Activated CD4-positive, alpha-beta T cell treated with anti-CD3 and anti-CD28 coated beads, Interleukin-2, amount 10 ng/mL, durations not matched to agents 24 days and 14 days (primary cell): ENCODE results near the gene RIPPLY2. TPM values are rescaled to one million over a fixed set of nuclear protein-coding genes. Genes with fewer than 3 reads are reported as not detected.
"Not testable (repeated sequence)": the region's sequence is repeated elsewhere in the genome, so short reads cannot be mapped to it uniquely, and the experiment has no call there.

Experiments
- DNase-seq: peaks from one replicate; pipeline ENCODE4 v3.0.0; 2022
- H3K27ac Mint-ChIP-seq: one replicate; pipeline ENCODE4 v1.8.0; 2022; ENCODE audit warnings: mild to moderate bottlenecking, mixed read lengths
- H3K27me3 Mint-ChIP-seq: one replicate; pipeline ENCODE4 v1.8.0; 2022; ENCODE audit warnings: mixed read lengths
- H3K36me3 Mint-ChIP-seq: one replicate; pipeline ENCODE4 v1.8.0; 2022; ENCODE audit warnings: low read depth, mild to moderate bottlenecking, mixed read lengths
- H3K4me1 Mint-ChIP-seq: one replicate; pipeline ENCODE4 v1.8.0; 2021; ENCODE audit warnings: mixed read lengths
- H3K4me3 Mint-ChIP-seq: one replicate; pipeline ENCODE4 v1.8.0; 2022; ENCODE audit warnings: mild to moderate bottlenecking, moderate library complexity, mixed read lengths
- H3K9me3 Mint-ChIP-seq: one replicate; pipeline ENCODE4 v1.8.0; 2021; ENCODE audit warnings: mixed read lengths
- intact Hi-C: fragments of 100-400 bp; cut with micrococcal nuclease; formaldehyde crosslinking; loops from one replicate; pipeline ENCODE4 v1.15.1; 2023
- total RNA-seq: library from RNA; stranded (reverse); gene quantifications from 2 replicates; pipeline ENCODE4 v1.2.3, GENCODE V29; 2022

The RIPPLY2 gene
- not detected in 2 replicates for total RNA-seq

- H3K36me3 Mint-ChIP-seq, result no peaks in the 10 kb centered on the region
- H3K4me1 Mint-ChIP-seq, result peaks cover 5% of the 10 kb centered on the region
- H3K4me3 Mint-ChIP-seq, result peak within 1 kb of the TSS; percentile 57
- H3K9me3 Mint-ChIP-seq, result no peaks in the 10 kb centered on the region
- DNase-seq, result no peak
- intact Hi-C loops, result loop anchor here (10.0 kb wide), 1 partner anchor 911 kb away; the partner anchor contains the start of gene TBX18
- H3K27ac Mint-ChIP-seq, result no peak within 1 kb of the TSS
- H3K27me3 Mint-ChIP-seq, result peaks cover 52% of the 10 kb centered on the region
These were observed at the start of gene RIPPLY2 for GRCh38 chr6:83853178-83854000. TSS of gene RIPPLY2 (plus strand) at chr6:83853360. CDS start at chr6:83853417, 57 bp downstream.

- H3K27me3 Mint-ChIP-seq, intact Hi-C loops, H3K4me3 Mint-ChIP-seq: not testable (repeated sequence)
These were observed 49.7 kb upstream of the RIPPLY2 start for GRCh38 chr6:83803492-83803891.

GRCh38 chr6:83804886-83805285 lies 48.3 kb upstream of the RIPPLY2 start:
- DNase-seq, result no peak
- no peaks in the 10 kb centered on the region for H3K4me1 Mint-ChIP-seq
- H3K27me3 Mint-ChIP-seq, result no peaks in the 10 kb centered on the region
- H3K4me3 Mint-ChIP-seq, result no peak overlapping the region
- intact Hi-C loops, result no loop called here
- no peaks in the 10 kb centered on the region for H3K36me3 Mint-ChIP-seq
- H3K27ac Mint-ChIP-seq, result no peak overlapping the region
- no peaks in the 10 kb centered on the region for H3K9me3 Mint-ChIP-seq

More at GRCh38 chr6:83803492-83803891, 49.7 kb upstream of the RIPPLY2 start:
- not testable (repeated sequence) for DNase-seq, H3K27ac Mint-ChIP-seq, H3K9me3 Mint-ChIP-seq, H3K36me3 Mint-ChIP-seq, H3K4me1 Mint-ChIP-seq

DNA sequence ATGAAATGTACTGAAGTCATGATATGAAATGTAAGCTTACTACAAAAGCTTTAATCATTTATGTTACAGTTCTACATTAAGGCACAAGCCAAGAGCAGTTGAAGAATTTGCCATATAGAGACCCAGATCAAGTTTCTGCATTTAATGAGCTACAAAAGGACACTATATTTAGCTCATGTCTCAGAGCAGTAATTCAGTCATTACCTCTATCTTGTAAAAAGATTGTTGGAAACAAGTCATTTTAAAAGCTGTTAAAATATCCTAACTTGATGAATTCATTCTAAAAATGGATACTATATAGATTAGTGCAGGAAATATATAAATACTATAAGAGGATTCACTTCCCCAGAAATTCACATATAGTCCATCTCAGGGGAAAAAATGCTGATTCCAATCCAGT lies 45.2 kb upstream of the RIPPLY2 start:
- DNase-seq, result no peak
- no peaks in the 10 kb centered on the region for H3K9me3 Mint-ChIP-seq
- H3K27me3 Mint-ChIP-seq, result no peaks in the 10 kb centered on the region
- H3K4me3 Mint-ChIP-seq, result no peak overlapping the region
- H3K27ac Mint-ChIP-seq, result no peak overlapping the region
- no peaks in the 10 kb centered on the region for H3K36me3 Mint-ChIP-seq
- intact Hi-C loops, result no loop called here
- no peaks in the 10 kb centered on the region for H3K4me1 Mint-ChIP-seq

GRCh38 chr6:83808926-83809325 lies 44.2 kb upstream of the RIPPLY2 start:
- Mint-ChIP-seq H3K4me3 (no peak overlapping the region), H3K4me1 (no peaks in the 10 kb centered on the region), H3K9me3 (no peaks in the 10 kb centered on the region), H3K27me3 (no peaks in the 10 kb centered on the region), H3K36me3 (no peaks in the 10 kb centered on the region), H3K27ac (no peak overlapping the region)
- intact Hi-C loops, result no loop called here
- no peak for DNase-seq

GRCh38 chr6:83812595-83812994 lies 40.6 kb upstream of the RIPPLY2 start:
- H3K27me3 Mint-ChIP-seq, result no peaks in the 10 kb centered on the region
- no peak overlapping the region for H3K27ac Mint-ChIP-seq
- no peak for DNase-seq
- no peaks in the 10 kb centered on the region for H3K36me3 Mint-ChIP-seq
- H3K4me3 Mint-ChIP-seq, result no peak overlapping the region
- intact Hi-C loops, result no loop called here
- no peaks in the 10 kb centered on the region for H3K9me3 Mint-ChIP-seq
- no peaks in the 10 kb centered on the region for H3K4me1 Mint-ChIP-seq

DNA sequence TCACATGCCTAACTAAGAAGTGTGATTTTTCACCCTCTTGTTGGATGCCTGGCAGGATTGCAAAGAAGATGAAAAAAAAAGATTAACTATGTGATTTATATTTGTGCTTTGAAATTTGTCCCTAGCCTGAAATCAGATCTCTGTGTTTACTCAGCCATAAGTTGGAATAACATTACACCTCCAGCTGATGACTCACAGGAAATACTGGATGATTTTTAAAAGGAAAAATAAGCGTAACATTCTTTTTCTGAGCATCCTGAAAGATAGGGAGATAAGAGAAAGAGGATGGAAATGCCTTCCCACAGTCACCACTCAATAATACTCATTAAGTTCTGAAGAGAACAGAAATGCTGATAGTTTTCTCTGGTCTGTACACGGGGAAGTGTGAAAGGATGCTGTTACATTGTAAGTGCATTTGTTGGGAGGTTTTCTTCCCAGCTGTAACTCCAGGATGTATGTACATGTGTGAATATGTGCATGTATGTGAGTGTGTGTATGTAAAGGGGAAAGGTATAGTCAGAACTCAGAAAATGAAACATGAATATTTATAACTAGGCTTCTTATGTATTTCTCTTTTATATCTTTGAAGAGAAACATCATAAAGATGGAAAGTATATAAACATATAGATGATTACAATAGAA lies 37.4 kb upstream of the RIPPLY2 start:
- no peaks in the 10 kb centered on the region for H3K4me1 Mint-ChIP-seq
- no peak overlapping the region for H3K27ac Mint-ChIP-seq
- intact Hi-C loops, result no loop called here
- no peak for DNase-seq
- no peak overlapping the region for H3K4me3 Mint-ChIP-seq
- no peaks in the 10 kb centered on the region for H3K36me3 Mint-ChIP-seq
- no peaks in the 10 kb centered on the region for H3K9me3 Mint-ChIP-seq
- no peaks in the 10 kb centered on the region for H3K27me3 Mint-ChIP-seq

GRCh38 chr6:83822629-83823169 lies 30.5 kb upstream of the RIPPLY2 start:
- no peaks in the 10 kb centered on the region for H3K9me3 Mint-ChIP-seq
- H3K27ac Mint-ChIP-seq, result no peak overlapping the region
- H3K27me3 Mint-ChIP-seq, result peaks cover 2% of the 10 kb centered on the region
- no peaks in the 10 kb centered on the region for H3K36me3 Mint-ChIP-seq
- no peak for DNase-seq
- H3K4me1 Mint-ChIP-seq, result no peaks in the 10 kb centered on the region
- intact Hi-C loops, result no loop called here
- H3K4me3 Mint-ChIP-seq, result no peak overlapping the region

DNA sequence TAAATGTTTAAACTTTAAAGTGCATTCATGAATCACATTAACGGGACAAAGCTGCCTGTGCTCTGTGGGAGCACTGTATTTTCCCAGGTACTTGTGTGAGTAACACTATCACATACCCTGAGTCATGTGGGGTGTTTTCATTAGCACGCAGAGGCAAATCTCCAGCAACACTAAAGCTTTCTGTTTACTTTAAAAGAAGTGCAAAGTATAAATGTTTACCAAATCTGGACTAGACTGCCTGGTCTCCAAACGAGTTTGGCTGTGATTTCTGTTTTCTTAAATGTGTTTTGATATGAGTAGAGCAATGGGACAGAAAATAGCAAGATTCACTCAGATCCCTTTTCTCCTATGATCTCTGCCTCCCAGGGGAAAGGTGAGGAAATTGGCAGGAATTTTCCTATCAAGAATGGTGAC lies 28.8 kb upstream of the RIPPLY2 start:
- H3K9me3 Mint-ChIP-seq, result no peaks in the 10 kb centered on the region
- H3K4me3 Mint-ChIP-seq, result no peak overlapping the region
- peaks cover 2% of the 10 kb centered on the region for H3K27me3 Mint-ChIP-seq
- intact Hi-C loops, result no loop called here
- H3K36me3 Mint-ChIP-seq, result no peaks in the 10 kb centered on the region
- H3K27ac Mint-ChIP-seq, result no peak overlapping the region
- no peak for DNase-seq
- no peaks in the 10 kb centered on the region for H3K4me1 Mint-ChIP-seq

DNA sequence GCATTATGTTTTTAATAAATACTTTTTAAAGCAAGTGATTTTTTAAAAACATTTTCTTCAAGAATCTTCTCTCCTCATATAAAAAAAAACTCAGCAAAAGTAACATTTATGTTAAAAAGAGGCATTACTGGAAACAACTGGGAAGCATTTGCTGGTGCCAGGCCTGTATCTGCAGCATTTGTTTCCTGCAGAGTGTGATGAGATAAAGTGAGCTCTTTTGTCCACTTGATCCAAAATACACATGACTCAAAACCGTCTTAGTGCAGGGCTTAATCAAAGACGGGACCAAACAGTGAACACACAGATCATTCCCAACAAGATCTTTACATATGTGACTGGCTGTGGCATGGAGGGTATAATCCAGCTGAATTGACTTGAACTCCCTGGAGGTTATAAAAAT lies 28.3 kb upstream of the RIPPLY2 start:
- Mint-ChIP-seq H3K27me3 (peaks cover 2% of the 10 kb centered on the region), H3K36me3 (no peaks in the 10 kb centered on the region), H3K9me3 (no peaks in the 10 kb centered on the region), H3K27ac (no peak overlapping the region), H3K4me1 (no peaks in the 10 kb centered on the region), H3K4me3 (no peak overlapping the region)
- no peak for DNase-seq
- intact Hi-C loops, result no loop called here

- Mint-ChIP-seq H3K4me1 (no peaks in the 10 kb centered on the region), H3K4me3 (no peak overlapping the region), H3K9me3 (no peaks in the 10 kb centered on the region), H3K27me3 (peaks cover 2% of the 10 kb centered on the region), H3K36me3 (no peaks in the 10 kb centered on the region), H3K27ac (no peak overlapping the region)
- intact Hi-C loops, result no loop called here
- no peak for DNase-seq
These were observed 26.1 kb upstream of the RIPPLY2 start for GRCh38 chr6:83827050-83827449.

GRCh38 chr6:83838727-83839126 lies 14.4 kb upstream of the RIPPLY2 start:
- peaks cover 3% of the 10 kb centered on the region for H3K9me3 Mint-ChIP-seq
- H3K4me1 Mint-ChIP-seq, result no peaks in the 10 kb centered on the region
- no peaks in the 10 kb centered on the region for H3K36me3 Mint-ChIP-seq
- no peak overlapping the region for H3K4me3 Mint-ChIP-seq
- intact Hi-C loops, result no loop called here
- no peak for DNase-seq
- no peaks in the 10 kb centered on the region for H3K27me3 Mint-ChIP-seq
- H3K27ac Mint-ChIP-seq, result no peak overlapping the region

- Mint-ChIP-seq H3K9me3 (no peaks in the 10 kb centered on the region), H3K27ac (no peak overlapping the region), H3K4me3 (no peak overlapping the region), H3K4me1 (no peaks in the 10 kb centered on the region), H3K36me3 (no peaks in the 10 kb centered on the region), H3K27me3 (peaks cover 9% of the 10 kb centered on the region)
- no peak for DNase-seq
- intact Hi-C loops, result no loop called here
These were observed 9.0 kb upstream of the RIPPLY2 start for GRCh38 chr6:83844170-83844569.

GRCh38 chr6:83846291-83846690 lies 6.9 kb upstream of the RIPPLY2 start:
- H3K4me3 Mint-ChIP-seq, result no peak overlapping the region
- no peak overlapping the region for H3K27ac Mint-ChIP-seq
- no peaks in the 10 kb centered on the region for H3K9me3 Mint-ChIP-seq
- intact Hi-C loops, result no loop called here
- no peak for DNase-seq
- H3K4me1 Mint-ChIP-seq, result no peaks in the 10 kb centered on the region
- H3K36me3 Mint-ChIP-seq, result no peaks in the 10 kb centered on the region
- H3K27me3 Mint-ChIP-seq, result peaks cover 18% of the 10 kb centered on the region
